ENCODE measurements around the gene RPH3AL.
"Not testable (repeated sequence)": the region's sequence is repeated elsewhere in the genome, so short reads cannot be mapped to it uniquely, and the experiment has no call there.

The RPH3AL gene

GRCh38 chr17:379531-380465 lies 27.2 kb upstream of the RPH3AL start:
- no peak for DNase-seq

GRCh38 chr17:378068-378467 lies 25.5 kb upstream of the RPH3AL start:
- no peak for DNase-seq

- DNase-seq: no peak
Observed at GRCh38 chr17:376936-377863, 24.6 kb upstream of the RPH3AL start.

- no peak for DNase-seq
Observed at GRCh38 chr17:373613-374230, 21.1 kb upstream of the RPH3AL start.

GRCh38 chr17:372157-373152 lies 19.8 kb upstream of the RPH3AL start:
- DNase-seq: no peak

- DNase-seq: no peak
Observed at GRCh38 chr17:371583-371982, 19.0 kb upstream of the RPH3AL start.

GRCh38 chr17:367656-368055 lies 15.0 kb upstream of the RPH3AL start:
- not testable (repeated sequence) for DNase-seq

GRCh38 chr17:366657-367615 lies 14.3 kb upstream of the RPH3AL start:
- DNase-seq: not testable (repeated sequence)

GRCh38 chr17:364766-365165 lies 12.2 kb upstream of the RPH3AL start:
- no peak for DNase-seq

- no peak for DNase-seq
Observed at GRCh38 chr17:364308-364707, 11.7 kb upstream of the RPH3AL start.

- DNase-seq: no peak
Observed at GRCh38 chr17:362721-363120, 10.1 kb upstream of the RPH3AL start.

- no peak for DNase-seq
Observed at GRCh38 chr17:360092-360750, 7.6 kb upstream of the RPH3AL start.

GRCh38 chr17:358491-359151 lies 6.0 kb upstream of the RPH3AL start:
- DNase-seq: no peak

GRCh38 chr17:357644-358043 lies 5.0 kb upstream of the RPH3AL start:
- no peak for DNase-seq

GRCh38 chr17:356671-357434 lies 4.2 kb upstream of the RPH3AL start:
- DNase-seq: no peak

- DNase-seq: peak; percentile 86
Observed at GRCh38 chr17:354651-355556, 2.3 kb upstream of the RPH3AL start.

- no peak for DNase-seq
Observed at GRCh38 chr17:353838-354234, 1.2 kb upstream of the RPH3AL start.

All from kidney glomerular epithelial cell (primary cell).